Middle frontal gyrus (tissue), 1 donor: ENCODE data around the gene UBE2M.
A peak's percentile ranks its signal among the peaks of the same experiment; 100 is the strongest.
"Not testable (repeated sequence)": the region's sequence is repeated elsewhere in the genome, so short reads cannot be mapped to it uniquely, and the experiment has no call there.

Experiments
- DNase-seq: peaks from one replicate; pipeline ENCODE4 v3.0.0-alpha.2; 2015; ENCODE audit warnings: low spot score; ENCODE audit errors: extremely low spot score

Gene UBE2M

GRCh38 chr19:58542641-58543372 is 15.6 kb downstream of the UBE2M start:
- DNase-seq, result not testable (repeated sequence)

- DNase-seq, result not testable (repeated sequence)
Measured at GRCh38 chr19:58539169-58539559, 19.2 kb downstream of the UBE2M start.

GRCh38 chr19:58538257-58539168 is 19.9 kb downstream of the UBE2M start:
- no peak for DNase-seq

- DNase-seq, result no peak
Measured at GRCh38 chr19:58536852-58537798, 21.3 kb downstream of the UBE2M start.

GRCh38 chr19:58535857-58536256 is 22.6 kb downstream of the UBE2M start:
- no peak for DNase-seq

GRCh38 chr19:58531034-58531840 is 27.2 kb downstream of the UBE2M start:
- DNase-seq, result no peak

- DNase-seq, result no peak
Measured at GRCh38 chr19:58529405-58529804, 29.0 kb downstream of the UBE2M start.

GRCh38 chr19:58522709-58523108 is 35.7 kb downstream of the UBE2M start:
- DNase-seq, result no peak

GRCh38 chr19:58521651-58522050 is 36.8 kb downstream of the UBE2M start:
- no peak for DNase-seq

- no peak for DNase-seq
Measured at GRCh38 chr19:58520257-58520599, 38.2 kb downstream of the UBE2M start.

- DNase-seq, result peak; percentile 89
Measured at GRCh38 chr19:58519355-58520256, 38.8 kb downstream of the UBE2M start, which contains the start of gene ZBTB45. Gene ZBTB45 (minus strand): TSS chr19:58519810. CDS start chr19:58517673, 2,137 bp downstream.

GRCh38 chr19:58519087-58519354 is 39.4 kb downstream of the UBE2M start:
- peak; percentile 31 for DNase-seq

- no peak for DNase-seq
Measured at GRCh38 chr19:58518256-58519086, 39.9 kb downstream of the UBE2M start.

- no peak for DNase-seq
Measured at GRCh38 chr19:58516964-58517833, 41.2 kb downstream of the UBE2M start.

GRCh38 chr19:58516246-58516836 is 42.1 kb downstream of the UBE2M start:
- DNase-seq, result no peak

GRCh38 chr19:58515259-58515658 is 43.2 kb downstream of the UBE2M start:
- no peak for DNase-seq

GRCh38 chr19:58514564-58515022 is 43.8 kb downstream of the UBE2M start:
- DNase-seq, result no peak
